HEK293 (cell line): Measurements from ENCODE around the gene B4GALT3.

Source experiments
- MEIS1 ChIP-seq: sonication (generic); formaldehyde crosslinking; IDR thresholded peaks from 2 replicates; pipeline ENCODE4 v1.8.1; 2022; ENCODE audit warnings: missing genetic modification reagents, mild to moderate bottlenecking, borderline replicate concordance
- RBAK ChIP-seq: fragments of 450-650 bp; formaldehyde crosslinking; IDR thresholded peaks from 2 replicates; pipeline ENCODE4 v1.5.1; 2016; ENCODE audit warnings: missing biosample characterization, missing genetic modification characterization
- ZNF561 ChIP-seq: fragments of 450-650 bp; IDR thresholded peaks from 2 replicates; pipeline ENCODE4 v1.5.1; 2018; ENCODE audit warnings: missing biosample characterization, missing genetic modification characterization, borderline replicate concordance
- ZNF837 ChIP-seq: fragments of 450-650 bp; formaldehyde crosslinking; IDR thresholded peaks from 2 replicates; pipeline ENCODE4 v1.5.1; 2016; ENCODE audit warnings: missing biosample characterization, missing genetic modification characterization
- TF ChIP-seq, protein P1 (sequence below): fragments of 450-650 bp; formaldehyde crosslinking; IDR thresholded peaks from 2 replicates; pipeline ENCODE4 v1.5.1; 2016; ENCODE audit warnings: missing biosample characterization, missing genetic modification characterization

DNA sequence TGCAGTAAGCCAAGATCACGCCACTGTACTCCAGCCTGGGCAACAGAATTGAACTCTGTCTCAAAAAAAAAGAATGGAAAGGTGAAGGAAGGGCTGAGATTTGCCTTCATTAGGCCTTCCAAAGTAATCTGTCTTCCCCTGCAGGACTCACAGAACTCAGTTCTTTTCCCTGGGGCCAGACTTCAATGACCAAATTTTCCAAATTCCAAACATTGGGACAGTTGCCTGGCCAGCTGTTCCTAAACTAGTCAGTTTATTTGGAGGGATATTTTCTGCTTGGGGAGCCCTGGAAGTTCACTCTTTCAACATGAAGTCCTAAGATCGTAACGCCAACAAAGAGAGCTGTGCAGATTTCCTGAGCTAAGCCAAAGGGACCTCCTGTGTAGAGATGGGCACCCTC is 39.4 kb downstream of the B4GALT3 start:
- TF ChIP-seq RBAK (tag by site-specific recombination) = no peak
- TF ChIP-seq, protein P1, sequence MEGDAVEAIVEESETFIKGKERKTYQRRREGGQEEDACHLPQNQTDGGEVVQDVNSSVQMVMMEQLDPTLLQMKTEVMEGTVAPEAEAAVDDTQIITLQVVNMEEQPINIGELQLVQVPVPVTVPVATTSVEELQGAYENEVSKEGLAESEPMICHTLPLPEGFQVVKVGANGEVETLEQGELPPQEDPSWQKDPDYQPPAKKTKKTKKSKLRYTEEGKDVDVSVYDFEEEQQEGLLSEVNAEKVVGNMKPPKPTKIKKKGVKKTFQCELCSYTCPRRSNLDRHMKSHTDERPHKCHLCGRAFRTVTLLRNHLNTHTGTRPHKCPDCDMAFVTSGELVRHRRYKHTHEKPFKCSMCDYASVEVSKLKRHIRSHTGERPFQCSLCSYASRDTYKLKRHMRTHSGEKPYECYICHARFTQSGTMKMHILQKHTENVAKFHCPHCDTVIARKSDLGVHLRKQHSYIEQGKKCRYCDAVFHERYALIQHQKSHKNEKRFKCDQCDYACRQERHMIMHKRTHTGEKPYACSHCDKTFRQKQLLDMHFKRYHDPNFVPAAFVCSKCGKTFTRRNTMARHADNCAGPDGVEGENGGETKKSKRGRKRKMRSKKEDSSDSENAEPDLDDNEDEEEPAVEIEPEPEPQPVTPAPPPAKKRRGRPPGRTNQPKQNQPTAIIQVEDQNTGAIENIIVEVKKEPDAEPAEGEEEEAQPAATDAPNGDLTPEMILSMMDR (tag by site-specific recombination) = no peak
- no peak for TF ChIP-seq MEIS1 (CRISPR knock-in tag)
- no peak for TF ChIP-seq ZNF561 (tag by site-specific recombination)
- no peak for TF ChIP-seq ZNF837 (tag by site-specific recombination)
